Mesothelial cell of epicardium (in vitro differentiated cells): ENCODE data around the gene ARGLU1. TPM values are rescaled to one million over a fixed set of nuclear protein-coding genes. Genes with fewer than 3 reads are reported as not detected.

Source experiments
- DNase-seq, 2 experiments: peaks; one replicate each; pipeline ENCODE4 v3.0.0; 2021; ENCODE audit warnings: low spot score in 2 of 2; ENCODE audit not compliant: unreplicated experiment in 2 of 2
- H3K27ac Mint-ChIP-seq: 2 replicates; pipeline ENCODE4 v1.8.0; 2021; ENCODE audit warnings: mixed read lengths
- H3K27me3 Mint-ChIP-seq: 2 replicates; pipeline ENCODE4 v1.8.0; 2021; ENCODE audit warnings: low read depth, mixed read lengths
- H3K36me3 Mint-ChIP-seq: 2 replicates; pipeline ENCODE4 v1.8.0; 2021; ENCODE audit warnings: mixed read lengths
- H3K4me1 Mint-ChIP-seq: 2 replicates; pipeline ENCODE4 v1.8.0; 2021; ENCODE audit warnings: mixed read lengths
- H3K4me3 Mint-ChIP-seq: 2 replicates; pipeline ENCODE4 v1.8.0; 2021; ENCODE audit warnings: mild to moderate bottlenecking, moderate library complexity, mixed read lengths
- H3K9me3 Mint-ChIP-seq: 2 replicates; pipeline ENCODE4 v1.8.0; 2021; ENCODE audit warnings: mixed read lengths
- CTCF ChIP-seq: fragments of 200-600 bp; sonication (generic); IDR thresholded peaks from one replicate; pipeline ENCODE4 v1.5.0; 2021; ENCODE audit warnings: antibody characterized with exemption; ENCODE audit not compliant: unreplicated experiment
- total RNA-seq: library from RNA; stranded (reverse); gene quantifications from 3 replicates; pipeline ENCODE4 v1.2.1, GENCODE V29; 2021

ARGLU1 gene
- total RNA-seq, 1 donor from 2014 or later, result 233 TPM

- Mint-ChIP-seq H3K9me3 (no peaks in the 10 kb centered on the region), H3K4me3 (no peak overlapping the region), H3K27me3 (no peaks in the 10 kb centered on the region), H3K36me3 (peaks cover 2% of the 10 kb centered on the region), H3K4me1 (peaks cover 93% of the 10 kb centered on the region), H3K27ac (no peak overlapping the region)
- DNase-seq, result no peak
- TF ChIP-seq CTCF, result no peak
These were observed 43.8 kb downstream of the ARGLU1 start for GRCh38 chr13:106524108-106524507.

GRCh38 chr13:106523576-106523975 lies 44.4 kb downstream of the ARGLU1 start:
- Mint-ChIP-seq H3K4me3 (no peak overlapping the region), H3K9me3 (no peaks in the 10 kb centered on the region), H3K4me1 (peaks cover 93% of the 10 kb centered on the region), H3K27ac (peak overlapping the region; percentile 78), H3K27me3 (no peaks in the 10 kb centered on the region), H3K36me3 (peaks cover 2% of the 10 kb centered on the region)
- DNase-seq, result no peak
- TF ChIP-seq CTCF, result no peak

GRCh38 chr13:106522898-106523525 lies 44.9 kb downstream of the ARGLU1 start:
- Mint-ChIP-seq H3K27ac (peak overlapping the region; percentile 78), H3K9me3 (no peaks in the 10 kb centered on the region), H3K27me3 (no peaks in the 10 kb centered on the region), H3K4me1 (peaks cover 92% of the 10 kb centered on the region), H3K36me3 (peaks cover 2% of the 10 kb centered on the region), H3K4me3 (peak overlapping the region; percentile 35)
- no peak for TF ChIP-seq CTCF
- DNase-seq, result no peak

GRCh38 chr13:106522112-106522705 lies 45.7 kb downstream of the ARGLU1 start:
- H3K27me3 Mint-ChIP-seq, result no peaks in the 10 kb centered on the region
- no peak for TF ChIP-seq CTCF
- peak overlapping the region; percentile 35 for H3K4me3 Mint-ChIP-seq
- H3K36me3 Mint-ChIP-seq, result peaks cover 2% of the 10 kb centered on the region
- H3K4me1 Mint-ChIP-seq, result peaks cover 89% of the 10 kb centered on the region
- peak overlapping the region; percentile 78 for H3K27ac Mint-ChIP-seq
- no peaks in the 10 kb centered on the region for H3K9me3 Mint-ChIP-seq
- no peak for DNase-seq

- no peak for TF ChIP-seq CTCF
- Mint-ChIP-seq H3K36me3 (peaks cover 2% of the 10 kb centered on the region), H3K4me3 (peak overlapping the region; percentile 20), H3K9me3 (no peaks in the 10 kb centered on the region), H3K4me1 (peaks cover 90% of the 10 kb centered on the region), H3K27me3 (no peaks in the 10 kb centered on the region), H3K27ac (peak overlapping the region; percentile 78)
- no peak for DNase-seq
These were observed 46.7 kb downstream of the ARGLU1 start for GRCh38 chr13:106521095-106521799.
